Hippocampal formation (tissue), 2 donors: Measurements from ENCODE around the gene USP36.
A peak's percentile ranks its signal among the peaks of the same experiment; 100 is the strongest.
"Not testable (repeated sequence)": the region's sequence is repeated elsewhere in the genome, so short reads cannot be mapped to it uniquely, and the experiment has no call there.

Experiments used
- DNase-seq, 2 donors: peaks; one replicate each; lab custom pipeline; 2025; lab: John Stamatoyannopoulos, UW

USP36 gene

DNA sequence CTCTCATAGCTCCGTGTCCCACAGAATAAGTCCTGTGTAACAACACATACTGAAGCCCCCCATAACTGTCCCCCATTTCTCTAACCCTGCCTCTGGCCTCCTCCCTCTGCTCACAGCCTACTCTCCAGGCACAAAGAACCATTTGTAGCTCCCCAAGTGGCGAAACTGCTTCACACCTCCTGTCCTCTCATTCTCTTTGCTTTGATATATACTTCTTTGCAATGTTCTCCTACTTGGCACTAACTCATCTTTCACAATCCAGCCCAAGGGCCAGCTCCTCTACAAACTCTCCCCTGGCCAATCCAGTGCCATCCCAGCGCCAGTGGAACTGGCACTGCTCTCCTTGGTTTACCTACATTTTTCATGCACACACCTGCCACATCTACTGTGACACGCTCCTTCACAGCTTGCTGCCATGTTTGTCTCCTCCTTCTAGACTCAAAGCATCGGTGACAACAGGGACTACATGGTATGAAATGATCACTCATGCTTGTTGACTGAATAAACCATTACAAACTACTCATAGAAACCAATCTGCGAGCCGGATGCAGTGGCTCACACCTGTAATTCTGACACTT is 71.3 kb downstream of the USP36 start:
- DNase-seq = no peak

DNA sequence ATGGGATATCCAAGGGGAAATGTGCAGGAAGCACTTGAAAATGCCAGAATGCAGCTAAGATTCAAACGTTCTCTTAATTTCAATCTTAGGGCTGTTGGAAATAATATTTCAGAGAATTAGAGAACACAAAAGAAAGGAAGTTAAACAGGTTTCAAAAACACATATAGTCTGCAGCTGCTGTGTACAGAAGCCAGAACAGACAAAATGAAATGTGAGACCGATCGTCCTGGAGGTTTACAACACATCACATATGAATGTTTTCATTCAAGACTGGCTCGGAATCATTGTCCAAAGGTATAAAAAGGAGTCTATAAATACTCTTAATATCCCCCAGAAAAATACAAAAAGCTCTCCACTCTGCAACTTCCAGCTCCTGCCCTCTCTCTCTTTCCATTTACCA is 72.8 kb downstream of the USP36 start:
- no peak for DNase-seq

DNA sequence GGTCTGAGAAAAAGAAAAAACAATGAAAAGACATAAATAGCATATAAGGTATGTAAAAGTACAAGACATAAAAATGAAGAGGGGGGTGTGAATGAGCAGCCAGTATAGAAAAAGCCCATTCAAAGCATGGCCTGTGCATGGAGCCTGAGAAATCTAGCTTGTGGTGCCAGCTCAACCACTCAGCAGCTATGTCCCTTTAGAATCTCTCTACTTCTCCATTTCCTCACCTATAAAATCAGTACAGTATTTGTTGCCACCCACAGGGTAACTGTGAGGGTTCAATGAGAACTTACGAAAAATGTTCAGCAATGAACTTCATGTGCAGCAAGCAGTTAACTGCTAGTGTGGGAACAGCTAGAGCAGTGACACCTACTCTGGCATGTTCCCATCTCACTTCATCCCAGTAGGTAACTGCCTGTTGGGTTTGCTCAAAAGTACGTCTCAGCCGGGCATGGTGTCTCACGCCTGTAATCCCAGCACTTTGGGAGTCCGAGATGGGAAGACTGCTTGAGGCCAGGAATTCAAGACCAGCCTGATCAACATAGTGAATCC is 73.8 kb downstream of the USP36 start:
- DNase-seq = no peak

DNA sequence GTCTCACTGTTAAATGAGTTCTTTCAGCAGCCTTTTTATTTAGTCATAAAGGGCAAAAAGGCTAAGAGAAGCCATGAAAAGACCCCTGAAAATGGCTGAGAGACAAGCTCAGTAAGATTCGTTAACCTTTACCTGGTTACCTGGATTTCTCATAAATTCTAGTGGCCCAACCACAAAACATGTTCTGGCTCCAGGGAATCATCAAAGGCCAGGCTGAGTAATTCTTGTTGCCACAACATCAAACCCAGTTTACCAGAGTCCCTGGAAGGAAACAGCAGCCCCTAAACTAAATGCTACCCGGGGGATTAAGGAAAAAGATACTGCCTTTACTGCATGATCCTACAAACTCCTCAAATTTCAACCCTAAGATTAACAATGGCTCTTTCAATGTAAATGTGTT is 74.4 kb downstream of the USP36 start:
- DNase-seq = no peak

DNA sequence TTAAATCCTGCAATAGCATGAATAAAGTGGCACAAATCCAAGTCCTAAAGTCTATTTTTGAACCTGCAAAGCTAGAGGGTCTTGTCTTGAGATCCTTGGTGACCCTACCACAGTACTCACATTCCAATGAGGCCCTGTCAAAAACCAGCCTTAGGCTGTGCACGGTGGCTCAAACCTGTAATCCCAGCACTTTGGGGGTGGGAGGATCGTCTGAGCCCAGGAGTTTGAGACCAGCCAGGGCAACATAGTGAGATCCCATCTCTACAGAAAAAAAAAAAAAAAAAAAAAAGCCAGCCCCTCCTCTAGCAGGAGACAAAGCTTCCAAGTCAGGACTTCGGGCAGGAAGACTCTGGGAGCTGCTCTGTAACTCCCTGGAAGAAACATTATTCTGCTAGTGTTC is 74.8 kb downstream of the USP36 start:
- DNase-seq = no peak

DNA sequence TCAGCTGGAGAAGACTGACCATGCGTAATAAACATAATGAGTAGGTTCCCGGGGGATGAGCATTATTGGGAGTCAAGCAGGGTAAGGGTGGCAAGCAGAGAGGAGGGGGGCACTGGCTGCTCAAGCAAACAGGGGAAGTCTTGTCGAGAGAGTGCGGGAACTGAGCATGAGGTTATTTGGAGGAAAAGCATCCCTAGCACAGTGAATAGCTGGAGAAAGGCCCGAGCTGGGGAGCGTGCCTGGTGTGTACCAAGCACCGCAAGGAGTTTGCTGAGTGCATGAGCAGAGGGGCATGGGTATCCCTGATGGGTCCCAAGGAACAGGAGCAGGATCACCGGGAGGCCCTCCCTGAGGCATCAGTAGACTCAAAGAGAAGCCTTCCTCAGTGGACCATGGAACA is 75.7 kb downstream of the USP36 start:
- peak; percentile 24 to 42 for DNase-seq

DNA sequence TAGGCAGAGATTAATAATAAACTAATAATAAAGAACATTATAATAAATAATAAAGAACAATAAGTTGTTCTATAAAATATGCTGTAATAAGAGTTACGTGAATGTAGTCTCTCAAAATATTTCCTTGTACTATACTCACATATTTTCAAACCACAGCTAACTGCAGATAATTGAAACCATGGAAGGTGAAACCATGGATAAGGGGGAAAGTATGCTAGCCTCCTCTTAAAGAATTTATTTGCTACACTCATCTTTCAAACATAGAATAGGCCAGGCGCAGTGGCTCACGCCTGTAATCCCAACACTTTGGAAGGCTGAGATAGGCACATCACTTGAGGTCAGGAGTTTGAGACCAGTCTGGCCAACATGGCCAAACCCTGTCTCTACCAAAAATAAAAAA is 77.1 kb downstream of the USP36 start:
- DNase-seq = no peak

DNA sequence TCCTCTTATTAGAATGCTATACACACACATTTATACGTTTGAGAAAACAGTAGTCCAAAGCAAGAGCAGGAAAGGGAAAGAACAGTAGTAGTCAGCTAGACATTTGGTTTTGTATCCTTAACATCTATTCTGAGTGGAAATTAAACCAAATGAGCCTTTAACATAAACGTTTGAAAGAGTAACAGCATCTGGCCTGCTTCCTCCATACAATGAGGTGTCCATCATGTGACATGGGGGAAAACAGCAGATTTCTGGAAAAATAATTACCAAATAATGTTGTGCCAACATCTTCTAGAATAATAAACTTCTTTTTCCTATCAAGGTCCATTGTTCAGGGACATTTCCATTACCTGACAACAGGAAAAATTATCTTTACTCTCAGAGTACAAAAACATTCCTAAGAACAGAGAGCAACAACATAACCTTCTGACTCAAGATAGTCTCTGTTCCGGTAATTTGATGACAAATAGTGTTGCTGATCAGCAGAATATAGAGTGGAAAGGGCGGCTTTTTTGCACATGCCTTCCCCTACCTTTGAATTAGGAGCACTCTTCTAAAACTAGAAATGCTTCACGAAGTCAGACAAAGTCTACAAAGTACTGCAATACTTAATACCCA is 78.7 kb downstream of the USP36 start:
- no peak for DNase-seq

DNA sequence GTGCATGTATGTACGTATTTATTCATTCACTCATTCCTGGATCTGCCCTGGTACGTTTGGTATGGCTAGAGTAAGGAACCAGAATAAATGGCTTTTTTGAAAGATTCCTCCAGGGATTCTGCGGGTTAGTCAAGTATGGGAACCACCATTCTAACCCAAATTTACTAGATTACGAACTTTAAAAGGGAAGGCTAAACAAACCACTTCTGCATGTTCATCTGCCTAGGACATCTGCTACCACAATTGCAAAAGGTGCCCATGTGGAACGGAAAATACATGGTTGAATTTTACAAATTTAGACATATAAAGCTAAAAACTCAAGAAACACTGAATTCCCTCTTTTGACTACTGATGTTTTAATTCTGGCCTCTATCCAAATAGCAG is 80.7 kb downstream of the USP36 start:
- DNase-seq = no peak

DNA sequence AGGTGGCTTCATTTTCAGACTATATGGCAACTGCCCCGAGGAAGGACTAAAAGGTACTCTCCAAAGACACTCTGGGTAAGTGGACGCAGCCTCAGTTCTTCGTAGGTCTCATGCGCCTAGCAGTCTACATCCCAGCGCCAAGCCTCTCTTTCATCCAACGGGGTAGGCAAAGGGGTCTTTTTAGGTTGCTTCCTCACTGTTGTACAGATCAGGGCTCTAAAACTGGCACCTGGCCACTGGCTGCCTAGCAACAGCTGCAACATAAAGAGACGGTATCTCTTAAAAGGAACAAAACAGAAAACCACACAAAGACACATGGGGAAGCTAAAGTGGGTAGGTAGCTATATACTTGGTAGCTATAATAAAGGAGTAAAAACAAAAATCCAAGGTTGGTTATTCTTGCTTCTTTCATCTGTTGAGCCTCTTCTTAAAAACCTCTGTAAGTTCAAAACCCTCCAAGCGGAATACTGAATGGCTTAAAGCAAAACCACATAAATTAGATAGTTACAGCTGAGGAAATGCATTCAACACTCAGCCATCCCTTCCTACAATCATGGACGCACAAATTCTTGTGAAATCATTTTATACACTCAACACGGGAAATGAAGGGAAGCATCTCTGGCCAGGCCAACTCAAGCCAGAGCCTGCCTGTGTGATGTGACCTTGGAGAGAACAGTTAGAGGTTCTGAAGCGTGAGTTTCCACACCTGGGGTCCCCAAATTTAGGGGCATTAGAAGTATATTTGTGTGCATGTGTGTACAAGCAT is 81.2 kb downstream of the USP36 start:
- DNase-seq = no peak

DNA sequence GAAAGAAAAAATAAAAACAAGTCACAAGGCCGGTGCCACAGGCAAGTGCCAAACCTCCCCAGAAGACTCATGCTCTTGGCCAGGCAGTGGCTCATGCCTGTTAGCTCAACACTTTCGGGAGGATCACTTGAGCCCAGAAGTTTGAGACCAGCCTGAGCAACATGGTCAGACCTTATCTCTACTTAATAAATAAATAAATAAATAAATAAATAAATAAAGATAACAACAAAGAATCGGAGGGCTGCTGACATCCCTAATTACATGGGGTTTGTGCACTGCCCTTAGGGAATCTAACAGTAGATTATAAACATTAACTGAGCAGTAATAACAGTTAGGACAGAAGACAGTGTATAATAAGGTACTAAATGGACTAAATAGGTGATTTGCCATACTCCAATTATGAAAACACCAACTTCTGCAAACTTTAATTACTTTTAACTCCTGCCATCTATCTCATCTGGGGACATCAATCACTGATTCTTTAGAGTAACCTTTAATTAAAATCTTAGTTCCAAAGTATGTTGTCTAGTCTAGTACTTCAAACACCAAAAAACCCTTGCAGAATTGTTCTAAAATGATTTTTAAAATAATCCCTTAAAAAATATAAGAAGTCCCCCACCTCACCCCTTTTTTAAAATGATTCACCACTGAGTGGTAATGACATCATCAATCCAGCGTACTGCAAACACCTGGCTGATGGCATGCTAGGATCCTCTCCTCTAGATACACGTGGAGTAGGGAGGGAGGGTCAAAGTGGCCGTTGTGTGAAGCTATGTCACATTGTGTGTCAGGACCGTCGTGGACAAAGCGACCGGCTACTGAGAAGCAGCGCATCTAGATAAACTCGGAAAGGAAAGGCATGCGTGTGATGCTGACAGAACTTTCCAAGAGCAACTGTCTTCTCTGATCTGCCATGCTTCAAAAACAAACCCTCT is 87.0 kb downstream of the USP36 start:
- DNase-seq = no peak

DNA sequence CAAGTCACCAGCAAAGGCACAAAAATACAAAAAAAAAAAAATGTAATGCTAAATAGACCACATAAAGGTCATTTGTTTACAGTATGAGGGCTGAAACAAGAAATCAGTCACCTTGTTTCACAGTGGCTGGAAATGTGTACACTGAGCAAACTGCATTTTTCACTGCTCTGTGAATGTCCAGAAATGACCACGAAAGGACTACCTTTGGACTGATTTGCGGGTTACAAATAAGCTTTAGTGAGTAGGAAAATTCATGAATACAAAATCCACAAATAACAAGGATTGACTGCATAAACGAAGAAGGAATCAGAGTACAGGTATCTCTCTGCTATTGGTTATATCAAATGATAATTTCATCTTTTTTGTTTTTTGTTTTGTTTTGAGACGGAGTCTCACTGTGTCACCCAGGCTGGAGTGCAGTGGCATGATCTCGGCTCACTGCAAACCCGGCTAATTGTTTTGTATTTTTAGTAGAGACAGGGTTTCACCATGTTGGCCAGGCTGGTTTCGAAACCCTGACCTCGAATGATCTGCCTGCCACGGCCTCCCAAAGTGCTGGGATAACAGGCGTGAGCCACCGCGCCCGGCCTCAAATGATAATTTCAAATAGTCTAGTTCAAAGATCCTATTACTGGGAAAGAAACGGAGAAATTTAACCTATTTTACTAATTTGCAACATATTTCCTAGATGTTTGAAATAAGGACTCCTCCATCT is 89.0 kb downstream of the USP36 start:
- no peak for DNase-seq

DNA sequence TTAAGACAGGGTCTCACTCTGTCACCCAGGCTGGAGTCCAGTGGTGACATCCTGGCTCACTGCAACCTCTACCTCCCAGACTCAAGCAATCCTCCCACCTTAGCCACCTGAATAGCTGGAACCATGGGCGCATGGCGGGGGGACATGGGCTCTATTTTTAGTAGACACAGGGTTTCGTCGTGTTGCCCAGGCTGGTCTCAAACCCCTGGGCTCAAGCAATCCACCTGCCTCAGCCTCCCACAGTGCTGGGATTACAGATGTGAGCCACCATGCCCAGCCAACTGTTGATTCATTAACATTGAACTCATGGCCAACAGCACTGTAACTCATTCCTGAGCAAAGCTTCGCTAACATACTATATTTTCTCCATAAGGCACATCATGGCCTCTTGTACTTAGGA is 89.6 kb downstream of the USP36 start:
- DNase-seq = not testable (repeated sequence)

DNA sequence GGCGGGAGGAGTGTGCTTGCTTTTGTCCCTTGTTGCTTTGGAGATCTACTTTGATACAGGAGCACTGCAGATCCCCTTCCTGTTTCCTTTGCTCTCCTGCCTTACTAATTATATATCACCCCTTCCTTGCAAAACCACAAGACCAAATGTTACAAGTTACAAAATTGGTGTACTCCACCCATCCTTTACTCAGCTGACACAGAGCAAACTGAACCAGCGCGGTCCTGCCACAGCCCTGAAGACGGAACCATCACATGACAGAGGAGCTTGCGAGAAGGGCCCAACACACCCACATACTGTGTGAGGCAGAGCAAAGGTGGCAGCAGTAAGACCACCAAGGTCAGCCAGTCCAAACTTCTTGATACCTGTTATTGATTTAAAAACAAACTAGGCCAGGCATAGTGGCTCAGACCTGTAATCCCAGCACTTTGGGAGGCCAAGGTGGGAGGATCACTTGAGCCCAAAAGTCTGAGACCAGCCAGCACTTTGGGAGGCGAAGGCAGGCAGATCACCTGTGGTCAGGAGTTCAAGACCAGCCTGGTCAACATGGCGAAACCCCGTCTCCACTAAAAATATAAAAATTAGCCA is 91.8 kb downstream of the USP36 start:
- no peak for DNase-seq

DNA sequence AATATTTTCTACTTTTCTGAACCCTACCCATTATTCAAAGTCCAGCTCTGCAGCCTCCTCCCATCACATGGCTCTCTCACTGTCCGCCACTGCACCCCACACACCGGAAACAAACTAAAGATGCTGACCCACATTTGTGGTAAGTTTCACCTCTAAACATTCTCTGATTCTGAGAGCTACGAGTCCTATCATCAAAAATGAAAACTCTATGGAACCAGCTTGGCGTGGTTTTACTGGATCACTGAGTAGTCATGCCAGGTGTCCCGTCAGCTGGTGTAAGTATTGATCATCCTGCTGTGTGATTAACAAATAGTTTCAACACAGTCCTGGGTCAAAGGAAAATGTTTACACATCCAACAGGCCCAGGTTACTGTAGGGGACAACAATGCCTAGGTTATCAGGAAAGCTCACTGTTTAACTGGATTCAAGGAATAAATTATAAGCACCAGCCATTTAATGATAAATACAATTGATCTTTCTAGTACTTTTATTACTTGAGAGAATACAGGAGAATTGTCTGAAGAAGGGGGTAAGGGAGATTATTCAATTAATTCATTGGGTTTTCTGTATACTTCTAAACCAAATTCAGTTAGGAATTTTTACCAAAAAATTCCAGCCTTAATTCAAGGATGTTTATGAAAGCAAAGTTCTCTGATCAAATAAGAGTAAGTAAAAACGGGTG is 92.4 kb downstream of the USP36 start:
- no peak for DNase-seq

DNA sequence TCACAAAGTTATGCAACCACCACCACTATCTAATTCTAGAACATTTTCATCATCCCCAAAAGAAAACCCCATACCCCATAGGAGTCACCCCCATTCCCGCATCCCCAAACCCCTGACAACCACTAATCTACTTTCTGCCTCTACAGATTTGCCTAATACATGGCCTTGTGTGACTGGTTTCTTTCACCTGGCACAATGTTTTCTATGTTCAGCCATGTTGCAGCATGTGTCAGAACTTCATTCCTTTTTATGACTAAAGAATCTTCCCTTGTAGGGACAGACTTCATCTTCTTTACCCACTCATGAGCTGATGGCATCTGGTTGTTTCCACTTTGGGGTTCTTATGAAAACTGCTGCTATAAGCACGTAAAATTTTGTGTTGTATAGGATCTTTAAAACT is 93.1 kb downstream of the USP36 start:
- no peak for DNase-seq

DNA sequence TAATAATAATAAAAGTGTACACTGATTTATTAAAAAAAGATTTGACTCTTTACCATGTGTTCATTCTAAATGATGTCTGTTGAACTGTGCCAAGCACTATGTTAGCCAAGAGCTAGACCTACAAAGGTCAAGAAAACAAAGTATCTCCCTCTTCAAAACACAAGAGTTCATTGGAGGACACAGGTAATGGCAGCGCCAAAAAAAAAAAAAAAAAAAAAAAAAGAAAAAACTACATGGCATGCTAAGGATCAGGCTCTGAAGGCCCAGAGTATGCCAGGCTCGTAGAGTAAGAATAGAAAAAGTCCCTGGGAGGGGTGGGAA is 93.7 kb downstream of the USP36 start:
- no peak for DNase-seq

DNA sequence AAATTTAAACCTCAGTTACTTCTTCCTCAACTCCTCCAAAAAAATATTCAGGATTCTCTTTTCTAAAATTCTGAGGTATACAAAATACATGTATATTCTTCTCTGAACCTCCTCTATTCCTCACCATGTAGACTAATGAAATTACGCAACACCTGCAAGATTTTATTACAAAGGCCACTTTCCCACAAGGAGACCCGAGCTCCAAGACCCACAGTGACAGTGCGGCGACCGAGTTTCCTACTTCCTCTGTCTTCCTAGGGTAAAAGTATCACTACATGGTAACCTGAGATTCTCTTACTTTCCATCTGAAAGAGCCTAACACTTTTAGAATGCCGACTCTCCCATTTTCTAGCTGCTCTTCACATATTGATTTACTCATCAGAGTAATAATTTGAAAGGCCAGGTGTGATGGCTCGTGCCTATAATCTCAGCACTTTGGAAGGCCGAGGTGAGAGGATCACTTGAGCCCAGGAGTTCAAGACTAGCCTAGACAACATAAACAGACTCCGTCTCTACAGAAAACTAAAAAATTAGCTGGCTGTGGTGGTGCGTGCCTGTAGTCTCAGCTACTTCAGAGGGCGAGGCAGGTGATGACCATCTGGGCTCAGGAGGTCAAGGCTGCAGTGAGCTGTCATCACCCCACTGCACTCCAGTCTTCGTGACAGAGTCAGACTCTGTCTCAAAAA is 94.2 kb downstream of the USP36 start:
- no peak for DNase-seq
